GM19395 (cell line): ENCODE measurements around the gene PCBP4.

ENCODE experiments used
- ATAC-seq: cut with Tn5 transposase; IDR thresholded peaks from one replicate; pipeline ENCODE4 v1.9.1; 2021; ENCODE audit warnings: mild to moderate bottlenecking, moderate library complexity; ENCODE audit not compliant: unreplicated experiment

PCBP4 gene

DNA sequence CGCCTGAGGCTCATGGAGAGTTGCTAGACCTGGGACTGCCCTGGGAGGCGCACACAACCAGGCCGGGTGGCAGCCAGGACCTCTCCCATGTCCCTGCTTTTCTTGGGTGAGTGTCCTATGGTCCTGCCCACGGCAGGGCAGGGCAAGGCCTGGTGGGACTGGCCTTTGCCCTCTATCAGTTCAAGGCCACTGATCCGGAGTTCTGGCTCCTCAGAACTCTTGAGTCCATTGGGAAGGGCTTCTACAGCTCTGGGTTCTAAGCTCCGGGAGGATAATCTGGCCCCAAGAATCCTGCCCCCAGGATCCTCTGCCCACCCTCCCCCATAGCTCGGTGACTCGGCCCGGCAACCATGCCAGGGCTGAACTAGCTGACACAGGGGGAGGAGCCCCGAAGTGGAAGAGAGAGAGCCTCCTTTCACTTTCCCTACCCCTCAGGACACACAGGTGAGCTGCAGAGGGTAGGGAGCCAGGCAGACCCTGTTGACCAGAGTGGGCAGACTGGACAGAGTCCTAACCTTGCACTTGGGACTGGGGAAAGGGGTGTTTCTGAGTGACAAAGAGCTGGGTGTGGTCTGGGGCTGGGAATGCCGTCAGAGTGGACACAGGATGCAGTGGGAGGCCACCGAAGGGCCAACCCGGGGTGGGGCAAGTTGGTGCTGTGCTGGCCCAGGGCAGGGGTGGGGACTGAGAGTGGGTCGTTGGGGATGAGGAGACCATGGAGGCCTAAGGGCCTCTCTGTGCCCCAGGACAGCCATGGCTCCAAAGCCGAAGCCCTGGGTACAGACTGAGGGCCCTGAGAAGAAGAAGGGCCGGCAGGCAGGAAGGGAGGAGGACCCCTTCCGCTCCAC lies 24.4 kb downstream of the PCBP4 start:
- no peak for ATAC-seq

DNA sequence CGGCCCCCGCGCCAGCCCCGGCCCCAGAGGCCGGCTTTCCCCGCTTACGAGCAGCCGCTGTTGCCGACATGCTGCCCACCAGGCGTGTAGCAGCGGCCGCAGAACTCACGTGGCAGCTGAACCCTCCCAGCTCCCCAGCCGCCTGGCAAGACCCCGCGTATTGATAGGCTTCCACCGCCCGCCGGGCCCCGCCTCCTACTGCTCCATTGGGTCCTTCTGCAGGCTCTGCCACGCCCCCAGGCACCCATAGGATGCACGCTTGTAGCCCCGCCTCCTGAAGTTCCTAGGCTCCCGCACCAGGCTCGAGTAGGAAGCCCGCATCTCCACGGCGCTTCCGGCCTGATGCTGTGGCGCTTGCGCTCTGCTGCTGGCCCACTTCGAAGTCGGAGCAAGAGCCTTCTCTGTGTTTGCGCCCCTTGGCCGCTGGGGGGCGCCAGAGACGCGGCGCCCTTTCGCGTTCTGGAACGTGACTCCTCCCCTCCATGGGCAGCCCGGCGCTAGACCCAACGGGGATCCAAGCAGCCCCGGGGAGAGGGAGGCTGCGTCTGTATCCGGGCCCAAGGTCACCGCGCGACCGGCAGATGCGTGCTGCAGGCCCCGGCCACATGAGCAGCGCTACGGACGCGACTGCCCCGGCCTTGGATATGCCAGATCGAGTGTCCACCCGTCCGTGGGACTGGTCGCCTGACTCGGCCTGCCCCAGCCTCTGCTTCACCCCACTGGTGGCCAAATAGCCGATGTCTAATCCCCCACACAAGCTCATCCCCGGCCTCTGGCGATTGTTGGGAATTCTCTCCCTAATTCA lies 25.3 kb downstream of the PCBP4 start, which contains the start of the genes PARP3 and RRP9:
TSS of gene PARP3 (plus strand) at position 566 of the 805 bp plus-strand sequence. CDS start 993 bp downstream, outside the sequence.
TSS of gene RRP9 (minus strand) at position 107 of the 805 bp plus-strand sequence. CDS start at position 70, 37 bp downstream.
- peak; percentile 90 for ATAC-seq

DNA sequence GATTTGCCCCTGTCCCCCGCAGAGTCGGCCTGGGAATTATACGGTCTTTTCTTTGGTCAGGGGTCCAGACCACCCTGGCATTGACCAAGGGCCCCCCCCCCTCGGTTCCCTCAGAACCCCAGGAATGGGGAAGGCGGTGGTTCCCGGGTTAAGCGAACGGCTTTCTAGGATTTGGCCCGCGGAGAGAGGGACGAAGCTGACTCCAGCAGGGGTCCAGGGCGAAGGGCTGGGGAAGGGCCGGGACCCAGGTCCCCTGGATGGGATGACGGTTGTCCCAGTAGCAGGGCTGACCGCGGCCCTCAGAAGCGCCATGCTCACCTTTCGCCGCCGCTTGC lies 25.8 kb downstream of the PCBP4 start:
- no peak for ATAC-seq

DNA sequence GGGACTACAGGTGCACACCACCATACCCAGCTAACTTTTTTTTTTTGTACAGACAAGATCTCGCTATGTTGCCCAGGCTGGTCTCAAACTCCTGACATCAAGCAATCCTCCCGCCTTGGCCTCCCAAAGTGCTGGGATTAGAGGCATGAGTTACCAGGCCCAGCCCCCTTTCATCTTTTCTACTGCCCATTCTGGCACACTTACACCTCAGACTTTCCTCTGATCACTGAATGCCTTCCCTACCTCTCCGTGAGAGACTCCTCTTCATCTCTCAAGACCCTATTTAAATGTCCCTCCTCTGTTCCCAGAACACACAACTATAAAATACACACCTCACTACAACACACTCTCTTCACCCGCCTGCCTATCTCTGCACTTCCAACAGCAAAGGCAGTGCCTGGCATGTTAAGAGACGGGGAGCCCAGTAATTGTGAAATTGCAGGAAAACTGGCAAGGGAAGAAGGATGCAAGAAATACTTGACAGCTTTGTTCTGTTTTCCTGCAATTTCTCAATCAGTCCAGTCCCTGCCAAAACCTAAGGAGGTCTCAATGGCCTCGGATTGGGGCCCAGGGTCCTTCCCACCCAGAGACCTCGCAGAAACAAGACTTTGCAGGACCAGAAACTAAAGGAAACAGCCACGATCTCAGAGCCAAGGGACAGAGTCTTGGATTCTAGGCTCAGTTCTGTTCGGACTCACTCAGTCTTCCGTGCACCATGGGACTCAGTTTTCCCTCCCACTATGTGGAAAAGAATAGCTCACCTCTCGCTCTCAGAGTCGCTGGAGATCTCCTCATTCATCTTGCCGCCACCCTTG lies 26.4 kb downstream of the PCBP4 start:
- no peak for ATAC-seq

DNA sequence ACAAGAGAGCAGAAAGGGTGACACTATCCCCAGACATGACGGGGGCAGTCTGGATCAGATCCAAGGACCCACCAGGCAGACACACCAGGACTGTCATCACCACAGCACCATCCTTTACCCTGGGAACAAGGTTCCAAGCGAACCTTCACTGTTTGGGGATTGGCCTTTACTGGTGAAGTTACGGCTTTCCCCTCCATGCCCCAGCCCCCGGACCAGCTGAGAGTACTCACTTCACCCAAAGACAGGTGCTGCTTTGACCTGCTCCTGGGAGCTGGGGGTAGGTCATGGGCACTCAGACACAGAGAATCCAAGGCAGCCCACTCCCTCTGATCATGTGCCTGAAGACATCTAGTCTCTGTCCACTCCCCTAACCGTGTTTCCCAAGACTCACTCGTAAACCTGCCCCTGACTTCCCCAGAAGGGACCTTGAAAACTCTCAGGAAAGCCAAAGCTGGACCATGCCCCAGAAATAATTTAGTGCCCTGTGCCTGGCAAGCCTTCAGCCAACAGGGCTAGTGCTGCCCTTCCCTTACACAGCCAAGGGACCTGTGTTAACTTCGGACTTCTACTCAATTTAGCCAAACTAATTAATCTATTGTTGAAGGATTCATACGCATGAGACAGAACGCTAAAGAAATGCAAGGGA lies 28.4 kb downstream of the PCBP4 start:
- ATAC-seq = no peak

DNA sequence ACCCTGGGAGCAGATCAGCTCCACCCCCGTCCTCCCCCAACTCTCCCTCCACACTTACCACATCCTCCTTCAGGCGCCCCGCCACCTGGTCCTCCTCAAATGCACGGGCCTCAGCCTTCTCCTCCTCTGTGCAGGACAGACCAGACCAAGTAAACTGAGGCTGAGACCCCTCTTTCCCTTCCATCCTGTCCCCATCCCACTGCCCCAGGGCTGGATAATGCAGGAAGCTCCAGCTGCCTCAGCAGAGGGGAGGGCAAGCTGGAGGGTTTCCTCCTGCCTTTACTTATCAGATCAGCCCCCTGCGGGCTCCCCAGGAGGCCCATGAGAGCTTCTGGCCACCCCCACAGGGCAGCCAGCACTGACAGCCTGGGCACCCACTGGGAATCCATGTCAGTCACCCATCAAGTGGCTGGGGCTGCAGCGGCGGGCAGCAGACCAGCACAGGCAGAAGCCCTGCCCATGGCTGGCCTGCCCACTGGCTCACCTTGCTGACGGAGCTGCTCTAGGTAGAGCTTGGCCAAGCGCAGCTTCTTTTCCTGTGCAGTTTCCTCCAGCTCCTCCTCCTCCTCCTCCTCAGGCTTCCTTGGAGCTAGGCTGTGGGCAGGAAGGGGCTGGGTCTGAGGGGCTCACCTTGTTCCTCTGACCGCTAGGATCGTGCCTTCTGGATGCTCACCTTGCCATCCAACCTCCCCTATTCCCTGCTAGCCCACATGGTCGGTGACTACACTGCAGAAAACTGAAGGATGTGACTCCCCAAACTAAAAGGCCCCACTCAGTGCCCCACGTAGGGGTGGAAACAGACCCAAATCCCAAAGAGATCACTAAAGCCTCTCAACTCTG lies 29.4 kb downstream of the PCBP4 start:
- no peak for ATAC-seq

DNA sequence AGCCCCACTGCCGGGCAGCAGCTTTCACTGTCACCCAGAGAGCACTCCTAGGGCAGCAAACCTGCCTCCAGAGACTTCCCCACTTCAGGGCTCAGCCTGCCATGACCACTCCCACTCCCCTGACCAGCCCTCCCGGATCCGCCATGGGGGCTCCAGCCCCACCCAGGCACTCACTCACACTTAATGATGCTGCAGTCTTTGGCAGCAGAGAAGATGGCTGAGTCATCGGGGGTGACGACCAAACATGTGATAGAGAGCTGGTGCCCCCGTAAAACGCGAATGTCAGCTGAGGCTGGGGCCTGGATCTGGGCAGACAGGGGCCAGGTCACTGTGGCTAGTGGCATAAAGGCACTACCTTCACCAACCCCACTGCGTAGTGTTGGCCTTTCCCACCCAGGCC lies 30.2 kb downstream of the PCBP4 start:
- ATAC-seq = no peak

DNA sequence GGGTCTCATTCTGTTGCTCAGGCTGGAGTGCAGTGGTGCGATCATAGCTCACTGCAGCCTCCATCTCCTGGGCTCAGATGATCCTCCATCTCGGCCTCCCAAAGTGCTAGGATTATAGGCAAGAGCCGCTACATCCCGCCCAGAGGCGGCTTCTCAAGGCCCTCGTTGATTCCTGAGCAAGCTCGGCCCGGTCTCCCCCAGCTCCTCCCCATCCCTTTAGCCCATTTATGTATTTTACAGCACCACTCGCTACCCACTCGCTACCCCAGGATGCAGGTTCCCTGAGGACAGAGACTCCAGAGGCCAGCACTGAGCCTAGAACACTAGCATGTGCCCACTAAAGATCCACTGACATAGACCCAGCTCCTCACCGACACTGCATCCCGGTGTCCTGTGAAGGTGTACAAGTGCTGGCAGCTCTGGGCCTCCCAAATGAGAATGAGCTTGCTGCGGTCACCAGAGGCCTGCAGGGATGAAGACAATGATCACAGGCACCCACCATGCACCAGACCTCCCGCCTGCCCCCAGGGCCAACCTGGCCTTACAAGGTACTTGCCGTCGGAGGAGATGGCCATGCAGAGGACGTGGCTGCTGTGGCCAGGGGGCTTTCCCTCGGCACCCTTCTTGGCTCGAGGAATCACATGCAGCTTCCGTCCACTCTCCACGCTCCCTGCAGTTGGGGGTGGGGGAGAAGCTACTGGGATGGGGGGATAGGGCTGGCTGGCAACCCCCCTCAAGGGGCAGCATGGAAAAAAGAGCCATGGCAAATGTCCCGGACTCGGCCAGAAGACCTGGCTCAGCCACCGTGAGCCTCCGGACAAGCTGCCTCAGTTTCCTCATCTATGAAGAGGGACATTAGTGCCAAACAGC lies 31.1 kb downstream of the PCBP4 start:
- ATAC-seq = no peak

DNA sequence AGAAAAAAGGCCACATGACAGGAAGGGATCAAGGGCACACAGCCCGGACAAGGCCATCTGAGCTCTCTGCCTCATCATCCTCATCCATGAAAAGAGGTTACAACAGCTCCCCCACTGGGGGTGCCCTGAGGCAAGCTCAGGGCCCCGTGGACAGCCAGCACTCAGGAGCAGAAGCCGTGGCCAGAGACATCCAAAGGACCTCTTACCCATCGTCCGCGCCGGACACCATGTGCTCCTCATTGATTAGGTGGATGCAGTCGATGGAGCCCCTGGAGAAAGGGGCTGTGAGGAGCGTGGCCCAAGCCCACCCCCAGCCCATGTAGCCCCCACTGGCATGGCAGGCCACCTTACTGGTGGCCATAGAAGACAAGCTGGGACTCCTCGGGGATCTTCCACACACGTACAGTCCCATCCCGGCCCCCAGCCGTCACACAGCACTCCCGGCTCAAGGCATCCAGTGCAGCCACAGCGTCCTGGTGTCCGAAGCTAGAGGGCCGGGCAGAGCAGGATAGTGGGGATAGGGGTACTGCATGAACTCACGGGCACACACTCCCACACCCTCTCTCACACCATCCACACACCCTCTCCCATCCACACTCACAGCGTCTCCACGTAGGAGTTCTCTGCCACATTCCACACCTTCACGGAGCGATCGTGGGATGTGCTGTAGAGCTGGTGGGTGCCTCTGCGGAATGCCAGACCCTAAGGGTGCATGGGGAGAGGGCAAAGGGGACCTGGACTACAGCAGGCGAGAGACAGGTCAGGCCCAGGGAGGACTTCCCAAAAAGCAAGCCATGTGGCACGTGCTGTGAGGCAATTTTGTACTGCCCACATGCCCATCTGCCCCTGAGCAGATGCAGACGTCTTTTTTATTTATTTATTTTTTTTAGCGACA lies 32.0 kb downstream of the PCBP4 start:
- ATAC-seq = no peak

DNA sequence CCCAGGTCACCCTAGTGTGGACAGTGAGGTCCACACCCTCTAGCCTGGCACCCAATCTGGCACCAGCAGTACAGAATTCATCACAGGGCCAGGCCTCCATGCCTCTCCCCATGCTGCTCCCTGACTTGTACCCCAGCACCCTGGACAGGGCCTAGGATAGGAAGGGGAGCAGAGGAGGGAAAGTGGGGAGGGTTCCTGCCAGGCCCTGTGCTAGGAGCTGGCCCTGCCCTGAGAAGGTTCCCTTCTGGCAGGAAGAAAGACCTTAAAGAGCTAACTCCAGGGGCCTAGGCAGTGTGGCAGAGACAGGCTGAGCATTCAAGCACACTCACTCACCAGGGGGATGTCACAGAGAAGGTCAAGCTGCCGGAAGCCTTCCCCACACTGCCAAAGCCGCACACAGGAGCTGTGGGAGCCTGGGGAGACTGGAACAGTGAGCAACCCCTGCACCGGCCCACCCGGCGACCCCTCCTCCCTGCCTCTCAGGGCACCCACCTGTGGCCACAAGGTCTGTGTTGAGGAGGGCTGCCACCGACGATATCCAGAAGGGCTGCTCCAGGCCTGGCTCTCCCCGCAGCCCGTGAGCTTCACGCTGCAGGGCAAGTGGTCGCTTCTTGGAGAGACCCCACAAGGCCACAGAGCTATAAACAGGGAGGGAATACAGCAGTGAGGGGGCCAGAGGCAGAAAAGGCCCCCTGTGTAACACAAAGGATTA lies 33.0 kb downstream of the PCBP4 start:
- ATAC-seq = no peak

DNA sequence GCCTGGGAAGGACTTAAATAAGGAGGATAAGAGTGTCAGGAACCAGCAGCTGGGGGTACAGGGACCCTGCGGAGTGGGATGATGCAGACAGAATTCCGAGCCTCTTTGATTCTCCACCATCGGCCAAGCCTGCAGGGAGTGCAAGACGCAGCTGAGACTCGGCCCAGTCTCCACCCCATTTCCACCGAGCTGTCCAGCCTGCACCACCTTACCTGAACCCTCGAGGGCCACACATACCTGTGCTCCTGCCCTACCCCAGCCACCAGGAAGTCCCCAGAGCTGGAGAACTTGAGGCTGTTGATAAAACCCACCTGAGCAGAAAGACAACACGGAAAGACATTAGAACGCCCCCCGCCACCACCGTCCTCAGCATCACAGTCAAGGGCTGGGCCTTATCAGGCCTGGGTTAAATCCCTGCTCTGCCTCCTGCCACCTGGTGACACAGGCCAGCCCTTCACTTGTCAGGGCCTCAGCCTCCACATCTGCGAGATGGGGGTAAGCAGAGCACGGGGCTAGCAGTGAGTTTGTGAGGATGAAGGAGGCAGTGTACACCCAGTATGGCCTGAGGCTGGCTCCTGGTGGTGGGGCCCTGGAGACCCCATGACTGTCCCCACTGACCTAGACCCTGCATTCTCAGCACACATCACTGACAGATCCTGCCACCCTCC lies 33.6 kb downstream of the PCBP4 start:
- no peak for ATAC-seq

DNA sequence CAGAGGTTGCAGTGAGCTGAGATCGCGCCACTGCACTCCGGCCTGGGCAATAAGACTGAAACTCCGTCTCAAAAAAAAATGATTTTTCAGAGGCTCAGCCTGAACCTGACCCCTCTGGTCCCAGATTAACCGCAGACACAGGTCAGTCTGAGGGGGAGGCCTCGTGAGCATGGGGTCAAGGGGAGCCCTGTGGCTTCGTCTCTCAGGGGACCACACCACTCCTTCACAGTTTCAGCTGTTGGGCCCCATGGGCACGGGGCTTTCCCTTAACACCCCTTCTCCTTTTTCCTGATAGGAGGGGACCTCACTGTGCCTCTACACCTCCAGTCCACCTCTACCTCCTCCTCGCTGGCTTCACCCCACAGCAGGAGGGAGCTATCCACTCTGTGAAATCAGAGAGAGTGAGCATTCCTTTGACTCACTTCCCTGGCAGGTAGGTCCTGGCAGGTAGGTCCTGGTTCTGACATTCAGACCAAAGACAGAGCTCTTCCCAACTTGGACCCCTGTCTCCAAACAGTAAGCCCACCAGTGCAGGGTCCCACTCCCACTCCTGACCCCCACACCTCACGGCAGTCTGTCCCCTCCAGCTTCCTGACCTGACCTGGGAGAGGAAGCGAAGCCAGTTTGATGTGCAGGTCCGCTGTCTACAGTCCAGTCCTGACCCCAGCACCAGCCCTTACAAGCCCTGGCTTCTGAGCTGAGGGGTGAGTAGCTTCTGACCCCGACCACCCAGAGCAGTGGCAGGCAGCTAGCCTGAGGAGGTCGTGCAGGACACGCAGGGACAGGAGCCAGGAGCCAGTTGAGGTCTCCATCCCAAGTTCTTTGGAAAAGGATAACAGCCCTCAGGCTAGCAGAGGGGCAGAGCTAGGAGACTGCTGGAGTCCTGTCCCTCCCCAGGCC lies 34.5 kb downstream of the PCBP4 start:
- ATAC-seq = no peak

DNA sequence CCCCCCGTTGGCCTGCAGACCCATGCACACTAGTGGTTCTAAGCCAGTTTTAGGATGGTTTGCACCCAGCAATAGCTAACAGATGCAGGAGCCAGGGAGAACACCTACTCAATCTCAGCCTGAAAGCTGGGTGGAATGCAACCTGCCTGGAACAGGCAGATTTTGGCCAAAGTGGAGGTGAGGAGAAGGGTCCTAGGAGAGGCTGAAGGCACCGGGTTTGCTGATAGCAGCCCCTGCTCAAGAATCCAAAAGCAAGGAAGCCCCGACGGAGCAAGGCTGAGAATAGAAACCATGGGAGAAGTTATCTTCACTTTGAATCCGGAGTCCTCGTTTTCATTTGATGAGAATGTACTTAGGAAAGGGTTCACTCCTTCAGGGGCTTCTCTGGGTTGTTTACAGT lies 35.5 kb downstream of the PCBP4 start:
- ATAC-seq = no peak

DNA sequence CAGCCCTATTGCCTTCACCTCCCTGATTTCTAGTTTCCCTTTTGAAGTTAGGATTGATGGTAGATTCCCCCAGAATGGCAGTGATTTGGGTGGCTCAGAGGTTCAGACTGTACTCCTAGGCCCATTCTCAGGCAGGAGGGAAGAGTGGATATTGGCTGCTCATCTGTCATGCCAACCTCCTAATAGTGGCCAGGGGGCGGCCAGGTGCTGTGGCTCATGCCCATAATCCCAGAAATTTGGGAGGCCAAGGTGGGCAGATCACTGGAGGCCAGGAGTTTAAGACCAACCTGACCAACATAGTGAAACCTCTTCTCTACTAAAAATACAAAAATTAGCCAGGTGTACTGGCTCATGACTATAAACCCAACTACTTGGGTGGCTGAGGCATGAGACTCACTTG lies 36.8 kb downstream of the PCBP4 start:
- ATAC-seq = no peak

DNA sequence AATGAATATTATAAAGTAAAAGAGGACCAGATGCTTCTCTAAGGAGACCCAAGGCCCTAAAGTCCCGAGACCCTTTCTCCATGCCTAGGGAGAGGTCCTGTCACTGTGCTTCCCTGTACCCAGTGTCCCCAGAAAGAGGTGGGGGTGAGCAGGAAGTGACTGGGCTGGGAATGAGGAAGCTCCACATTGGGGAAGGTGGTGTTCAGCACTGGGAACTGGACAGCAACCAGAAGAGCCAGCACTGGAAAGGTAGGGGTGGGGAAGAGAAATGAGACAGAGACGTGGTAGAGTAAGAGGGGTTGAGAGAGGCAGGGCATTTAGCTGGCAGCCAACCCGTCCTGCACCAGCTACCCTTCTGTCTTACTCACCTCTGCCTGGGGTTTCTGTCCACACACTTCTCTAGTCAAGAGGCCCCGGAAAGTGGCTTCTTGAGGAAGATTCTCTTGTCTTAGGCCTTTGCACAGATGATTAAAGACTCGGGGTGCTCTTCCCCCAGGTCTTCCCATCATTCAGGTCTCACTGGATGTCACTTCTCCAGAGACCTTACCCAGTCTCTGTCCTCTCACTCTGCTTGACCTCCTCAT lies 37.7 kb downstream of the PCBP4 start:
- no peak for ATAC-seq
